Suppressor macrophage treated with lipopolysaccharide for 1 hour (primary cell): ENCODE data around the gene CSNK1E.

Experiments used
- DNase-seq, 3 donors: peaks; one replicate each; pipeline ENCODE4 v3.0.0-alpha.2; 2020 to 2022

Gene CSNK1E

DNA sequence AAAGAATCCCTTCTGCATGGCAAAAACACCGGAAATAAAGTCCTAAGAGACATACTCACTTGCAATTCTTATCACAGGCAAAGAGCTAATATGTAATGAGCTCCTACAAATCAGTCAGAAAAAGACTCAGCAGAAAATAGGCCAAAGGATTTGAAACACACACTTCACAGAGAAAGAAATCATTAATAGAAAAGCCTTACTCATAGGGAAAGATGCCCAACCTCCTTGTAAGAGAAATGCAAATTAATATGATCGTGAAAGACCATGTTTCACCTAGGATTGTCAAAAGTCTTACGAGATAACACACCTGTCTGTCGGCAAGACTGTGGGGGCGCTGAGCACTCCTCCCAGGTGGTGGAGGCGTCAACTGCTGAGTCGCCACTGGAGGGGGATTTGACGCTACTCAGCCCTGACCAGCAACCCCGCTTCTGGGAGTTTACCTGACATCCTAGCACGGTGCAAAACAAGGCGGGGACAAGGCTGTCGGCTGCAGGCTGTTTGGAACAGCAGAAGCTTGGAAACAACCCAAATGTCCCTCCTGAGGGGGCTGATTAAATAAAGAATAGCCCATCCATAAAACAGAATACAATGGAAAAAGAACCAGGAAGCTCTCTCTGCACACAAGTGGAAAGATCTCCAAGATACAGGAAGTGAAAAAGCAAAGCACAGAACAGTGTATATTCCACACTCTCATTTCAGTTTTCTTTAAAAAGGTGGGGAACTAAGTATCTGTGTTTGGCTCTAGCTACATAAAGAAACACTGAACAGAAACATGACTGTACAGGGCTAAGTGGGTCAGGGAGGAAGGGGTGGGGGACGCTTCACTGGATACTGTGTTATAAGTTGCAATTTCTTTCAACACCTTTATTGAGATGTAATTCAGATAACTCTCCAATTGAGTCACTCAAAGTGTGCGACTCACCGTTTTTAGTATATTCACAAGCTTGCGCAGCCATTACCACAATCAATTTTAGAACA, 11.5 kb downstream of the CSNK1E start:
- DNase-seq: peak in 2 of 3 donors; percentile 36 to 48

DNA sequence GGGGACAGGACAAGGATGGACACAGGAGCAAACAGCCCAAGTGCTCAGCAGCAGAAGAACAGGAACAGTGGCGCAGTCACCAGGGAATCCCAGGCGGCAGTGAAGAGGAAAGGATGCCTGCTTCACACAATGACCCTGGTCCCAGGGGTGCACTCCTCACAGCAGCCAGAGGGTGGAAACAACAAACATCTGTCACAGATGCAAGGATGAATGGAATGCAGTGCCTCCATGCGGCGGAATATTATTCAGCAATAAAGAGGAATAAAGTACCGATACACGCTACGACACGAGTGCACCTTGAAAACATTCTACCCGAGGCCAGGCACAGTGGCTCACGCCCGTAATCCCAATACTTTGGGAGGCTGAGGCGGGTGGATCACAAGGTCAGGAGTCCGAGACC, 12.7 kb downstream of the CSNK1E start:
- DNase-seq: no peak

GRCh38 chr22:38303974-38304373, 13.3 kb downstream of the CSNK1E start:
- DNase-seq: no peak

DNA sequence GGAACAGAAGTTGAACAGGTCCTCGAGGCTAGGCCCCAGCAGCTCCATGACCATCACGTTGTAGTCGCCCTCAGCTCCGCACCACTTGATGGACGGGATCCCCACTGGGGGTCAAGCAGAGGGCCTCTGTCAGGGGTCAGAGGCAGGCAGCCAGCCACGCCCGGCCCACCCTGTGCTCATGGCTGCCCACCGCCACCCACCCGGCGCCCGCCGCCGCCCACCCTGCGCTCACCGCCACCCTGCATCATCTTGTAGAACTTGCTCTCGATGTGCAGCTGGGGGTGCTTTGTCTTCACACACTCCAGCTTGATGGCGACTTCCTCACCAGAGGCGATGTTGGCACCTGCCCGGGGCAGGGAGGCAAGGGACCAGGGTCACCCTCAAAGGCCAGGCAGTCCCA, 14.3 kb downstream of the CSNK1E start:
- DNase-seq: no peak

GRCh38 chr22:38300946-38301345, 16.3 kb downstream of the CSNK1E start:
- DNase-seq: no peak

DNA sequence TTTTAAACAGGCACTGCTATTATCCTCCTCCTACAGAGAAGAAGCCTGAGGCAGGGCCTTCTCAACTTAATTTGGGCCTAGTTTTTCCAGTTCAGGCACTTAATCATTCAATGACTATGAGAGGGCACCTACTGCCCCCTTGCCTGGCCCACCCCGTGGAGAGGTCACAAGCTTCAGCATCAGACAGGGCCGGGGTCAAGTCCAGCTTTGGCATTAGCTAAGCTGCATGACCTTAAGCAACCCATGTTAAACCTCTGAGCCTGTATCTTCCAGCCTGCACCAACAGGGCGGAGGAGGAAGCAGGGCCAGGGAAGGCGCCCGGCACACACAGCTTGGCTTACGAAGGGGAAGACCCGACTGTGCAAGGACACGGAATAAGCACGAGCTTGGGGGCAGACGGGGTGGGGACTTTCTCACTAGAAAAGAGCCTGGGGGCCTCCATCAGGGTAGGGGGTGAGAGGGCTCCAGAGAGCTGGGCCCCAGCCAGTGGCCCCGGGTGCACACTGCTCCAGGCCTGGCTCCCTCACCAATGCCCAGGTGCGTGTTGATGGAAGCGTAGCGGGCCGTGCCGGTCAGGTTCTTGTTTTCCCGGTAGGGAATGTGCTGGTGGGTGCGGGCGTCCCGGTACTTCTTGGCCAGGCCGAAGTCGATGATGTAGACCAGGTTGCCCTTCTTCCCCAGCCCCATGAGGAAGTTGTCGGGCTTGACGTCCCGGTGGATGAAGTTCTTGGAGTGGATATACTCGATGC, 16.9 kb downstream of the CSNK1E start:
- no peak for DNase-seq

DNA sequence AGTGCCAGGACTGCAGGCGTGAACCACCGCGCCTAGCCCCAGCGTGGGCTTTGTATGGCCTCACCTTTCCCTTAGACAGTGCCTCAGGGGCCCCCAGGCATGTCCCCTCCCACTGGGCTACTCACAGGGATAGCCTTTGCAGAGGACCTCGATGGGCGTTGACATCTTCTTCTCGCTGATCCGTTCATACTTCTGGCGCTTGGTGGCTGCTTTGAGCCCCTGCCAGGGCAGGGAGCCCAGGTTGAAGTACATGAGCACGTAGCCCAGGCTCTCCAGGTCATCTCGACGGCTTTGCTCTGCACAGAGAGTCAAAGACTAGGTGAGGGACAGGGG, 17.5 kb downstream of the CSNK1E start:
- no peak for DNase-seq

GRCh38 chr22:38298312-38299005, 18.8 kb downstream of the CSNK1E start:
- DNase-seq: peak in 1 of 3 donors; percentile 42

- no peak for DNase-seq
Measured at GRCh38 chr22:38296372-38296771, 20.9 kb downstream of the CSNK1E start.

- DNase-seq: no peak
Measured at GRCh38 chr22:38295863-38296262, 21.4 kb downstream of the CSNK1E start.

DNA sequence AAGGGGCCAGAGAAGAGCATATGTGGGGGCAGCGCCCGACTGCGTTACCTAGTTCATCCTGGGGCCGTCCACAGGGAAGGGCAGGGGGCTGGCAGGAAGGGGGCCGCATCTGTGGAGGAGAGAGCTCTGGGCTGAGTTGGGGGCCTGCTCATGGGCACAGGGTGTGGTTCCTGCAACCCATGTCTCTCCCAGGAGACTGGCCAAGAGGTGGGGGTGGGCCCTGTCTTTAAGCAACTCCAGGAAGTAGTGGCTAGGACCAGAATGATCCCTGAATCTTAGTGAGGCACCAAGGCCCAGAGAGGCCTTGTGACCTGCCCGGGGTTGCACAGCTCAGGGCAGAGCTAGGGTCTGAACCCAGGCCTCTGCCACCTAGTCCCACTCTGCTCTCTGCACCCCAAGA, 21.9 kb downstream of the CSNK1E start:
- DNase-seq: no peak

GRCh38 chr22:38294193-38294592, 23.0 kb downstream of the CSNK1E start:
- DNase-seq: no peak

DNA sequence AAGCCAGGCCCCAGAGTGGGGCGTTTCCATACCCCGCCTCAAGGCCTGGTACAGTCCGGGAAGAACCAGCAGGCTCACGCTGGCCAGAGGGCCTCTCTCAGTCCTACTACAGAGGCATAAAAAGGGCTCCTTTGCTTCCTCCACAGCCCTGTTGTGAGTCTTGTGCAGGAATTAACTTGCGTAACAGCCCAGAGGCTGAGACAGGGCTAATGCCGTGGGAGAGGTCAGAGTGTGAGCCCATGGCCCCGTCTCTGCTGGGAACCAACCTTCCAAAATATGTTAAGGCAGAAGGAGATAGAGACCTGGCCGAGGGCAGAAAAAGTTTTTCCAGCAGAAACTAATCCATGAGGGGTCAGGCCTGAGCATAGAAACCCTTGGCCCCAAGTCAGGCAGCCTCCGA, 24.5 kb downstream of the CSNK1E start:
- no peak for DNase-seq

GRCh38 chr22:38291201-38291777, 25.9 kb downstream of the CSNK1E start:
- DNase-seq: no peak

DNA sequence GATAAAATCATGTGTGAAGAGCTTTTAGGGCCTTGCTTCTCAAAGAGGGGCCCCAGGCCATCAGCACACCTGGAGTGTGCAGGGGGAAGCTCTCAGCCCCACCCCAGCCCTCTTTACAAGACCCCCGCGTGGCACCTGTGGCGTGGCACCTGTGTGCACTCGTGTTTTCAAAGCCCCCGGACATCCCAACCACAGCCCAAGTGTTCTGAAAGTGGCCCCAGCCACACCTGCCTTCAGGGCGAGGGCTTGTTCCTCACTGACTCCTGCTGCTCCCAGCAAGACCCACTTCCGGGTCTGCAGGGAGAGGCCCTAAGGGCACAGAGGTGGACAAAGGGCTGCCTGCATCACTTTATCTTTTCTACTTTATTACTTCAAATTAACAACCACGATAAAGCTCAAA, 26.9 kb downstream of the CSNK1E start:
- no peak for DNase-seq

DNA sequence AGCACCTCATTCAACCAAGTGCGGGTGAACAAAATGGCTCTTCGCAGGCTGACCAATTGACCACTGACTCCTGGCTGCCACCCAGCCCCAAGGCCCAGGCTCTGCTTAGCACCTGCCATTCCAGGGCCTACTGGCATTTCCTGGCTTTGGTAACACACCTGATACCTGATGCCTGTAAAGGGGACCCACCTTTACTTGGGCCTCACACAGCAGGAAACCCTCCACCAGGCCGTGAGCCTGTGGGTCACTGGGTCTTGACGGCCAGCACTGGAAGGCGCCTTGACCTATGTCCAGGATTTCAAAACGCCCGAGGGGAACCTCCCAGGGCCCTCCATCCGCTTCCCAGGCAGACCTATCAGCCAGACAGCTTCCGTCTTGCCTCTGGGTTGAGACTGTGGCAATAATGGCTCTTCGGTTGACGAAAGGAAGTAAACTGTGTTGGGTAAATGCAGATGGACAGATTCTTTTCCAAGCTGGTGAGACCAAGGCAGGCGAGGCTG, 27.6 kb downstream of the CSNK1E start:
- no peak for DNase-seq

DNA sequence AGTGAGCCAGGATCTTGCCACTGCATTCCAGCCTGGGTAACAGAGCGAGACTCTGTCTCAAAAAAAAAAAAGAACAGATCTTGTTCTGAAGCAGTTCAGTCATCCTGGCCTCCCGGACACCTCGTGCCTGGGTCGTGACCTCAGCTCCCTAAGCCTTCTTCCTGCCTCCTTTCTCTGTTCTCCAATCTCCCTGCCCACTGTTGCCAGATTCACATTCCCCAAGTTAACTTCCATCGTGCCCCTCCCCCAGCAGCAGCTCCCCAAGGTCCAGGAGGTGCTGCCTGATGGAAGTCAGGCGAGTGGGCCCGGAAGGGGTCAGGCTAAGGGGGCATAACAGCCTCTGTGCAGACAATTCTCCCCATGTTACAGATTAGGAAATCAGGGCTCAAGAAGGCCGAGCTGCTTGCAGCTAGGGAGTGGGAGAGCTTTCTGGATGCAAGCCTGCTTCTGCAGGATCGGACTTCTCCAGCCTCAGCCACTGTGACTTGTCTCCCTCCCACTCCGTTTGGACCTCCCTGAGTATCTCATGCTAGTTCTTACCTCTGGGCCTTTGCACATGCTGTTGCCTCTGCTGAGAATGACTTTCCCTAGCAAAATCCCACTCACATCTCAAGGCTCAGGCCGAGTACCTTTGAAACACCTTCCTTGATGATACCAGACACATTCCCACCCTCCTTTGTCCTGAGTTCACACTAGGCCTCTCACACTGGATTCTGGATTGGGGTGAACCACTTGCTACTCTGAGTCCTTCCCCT, 30.1 kb downstream of the CSNK1E start:
- no peak for DNase-seq

DNA sequence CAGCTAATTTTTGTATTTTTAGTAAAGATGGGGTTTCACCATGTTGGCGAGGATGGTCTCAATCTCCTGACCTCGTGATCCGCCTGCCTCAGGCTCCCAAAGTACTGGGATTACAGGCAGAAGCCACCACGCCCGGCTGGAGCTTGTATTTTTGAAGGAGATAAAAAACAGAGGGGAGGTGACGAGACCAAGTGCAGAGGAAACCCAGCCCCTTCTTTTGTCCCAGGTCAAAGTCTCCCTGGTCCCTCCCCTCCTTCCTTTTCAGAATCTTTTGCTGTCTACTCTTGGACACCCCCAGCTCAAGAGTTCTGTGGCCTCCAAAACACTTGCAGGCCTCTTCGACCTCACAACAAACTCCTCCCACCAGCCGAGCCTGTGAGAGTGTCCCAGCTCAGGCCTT, 32.2 kb downstream of the CSNK1E start:
- no peak for DNase-seq

GRCh38 chr22:38284042-38284402, 33.2 kb downstream of the CSNK1E start:
- DNase-seq: no peak

- no peak for DNase-seq
Measured at GRCh38 chr22:38282397-38282796, 34.8 kb downstream of the CSNK1E start.

- no peak for DNase-seq
Measured at GRCh38 chr22:38276166-38276565, 41.1 kb downstream of the CSNK1E start.

DNA sequence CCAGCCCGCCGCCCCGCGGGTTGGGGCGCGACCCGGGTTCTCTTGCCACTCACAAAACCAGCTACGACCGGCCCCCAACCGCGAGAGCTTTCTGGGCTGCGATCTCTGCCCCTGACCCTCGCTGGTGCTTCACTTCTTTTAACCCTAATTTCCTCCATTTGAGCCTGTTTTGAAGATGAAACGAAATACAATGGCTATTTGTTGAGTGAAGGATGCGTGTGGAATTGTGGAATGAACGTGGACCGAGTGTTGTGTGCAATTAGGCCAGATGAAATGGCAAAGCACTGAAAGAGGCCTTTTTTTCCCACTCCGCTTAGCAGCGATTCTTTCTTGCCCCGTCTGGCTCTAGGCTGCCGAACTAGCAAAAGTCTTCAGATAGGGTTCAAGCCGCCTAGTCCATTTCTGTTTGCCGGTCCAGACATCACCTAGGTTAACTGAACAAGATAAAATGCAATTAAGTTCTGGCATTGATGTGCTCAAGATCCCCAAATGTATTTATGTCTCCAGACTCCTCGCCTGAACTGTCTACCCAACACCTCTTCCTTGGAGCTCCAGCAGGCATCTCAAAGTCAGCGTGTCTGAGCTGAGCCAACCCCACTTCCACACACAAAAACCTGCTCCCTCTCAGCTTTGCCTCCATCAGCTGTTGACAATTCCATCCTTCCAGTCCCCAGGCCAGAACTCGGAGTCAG, 44.0 kb downstream of the CSNK1E start:
- no peak for DNase-seq
